Measurements from ENCODE around the gene IGSF9B.

IGSF9B gene

GRCh38 chr11:133921026-133921425 is 35.7 kb downstream of the IGSF9B start:
- no peak for DNase-seq (ENCODE audit: low spot score)

GRCh38 chr11:133920109-133920990 is 36.4 kb downstream of the IGSF9B start:
- DNase-seq (ENCODE audit: low spot score), result no peak

- DNase-seq (ENCODE audit: low spot score), result no peak
These were observed 37.2 kb downstream of the IGSF9B start for GRCh38 chr11:133919330-133920108.

- DNase-seq (ENCODE audit: low spot score), result no peak
These were observed 38.0 kb downstream of the IGSF9B start for GRCh38 chr11:133918608-133919260.

GRCh38 chr11:133917921-133918607 is 38.7 kb downstream of the IGSF9B start:
- no peak for DNase-seq (ENCODE audit: low spot score)

- no peak for DNase-seq (ENCODE audit: low spot score)
These were observed 39.9 kb downstream of the IGSF9B start for GRCh38 chr11:133916784-133917440.

GRCh38 chr11:133913761-133914160 is 43.0 kb downstream of the IGSF9B start:
- DNase-seq (ENCODE audit: low spot score), result no peak

GRCh38 chr11:133911171-133911570 is 45.6 kb downstream of the IGSF9B start:
- no peak for DNase-seq (ENCODE audit: low spot score)

GRCh38 chr11:133910101-133910500 is 46.7 kb downstream of the IGSF9B start:
- DNase-seq (ENCODE audit: low spot score), result no peak

- DNase-seq (ENCODE audit: low spot score), result no peak
These were observed 47.9 kb downstream of the IGSF9B start for GRCh38 chr11:133908827-133909226.

GRCh38 chr11:133907841-133908241 is 48.9 kb downstream of the IGSF9B start:
- no peak for DNase-seq (ENCODE audit: low spot score)

- no peak for DNase-seq (ENCODE audit: low spot score)
These were observed 49.6 kb downstream of the IGSF9B start for GRCh38 chr11:133907216-133907615.

- DNase-seq (ENCODE audit: low spot score), result no peak
These were observed 50.0 kb downstream of the IGSF9B start for GRCh38 chr11:133906746-133907145.

- DNase-seq (ENCODE audit: low spot score), result no peak
These were observed 50.5 kb downstream of the IGSF9B start for GRCh38 chr11:133906241-133906640.

- DNase-seq (ENCODE audit: low spot score), result no peak
These were observed 51.1 kb downstream of the IGSF9B start for GRCh38 chr11:133905677-133906156.

GRCh38 chr11:133904818-133905515 is 51.8 kb downstream of the IGSF9B start:
- no peak for DNase-seq (ENCODE audit: low spot score)

GRCh38 chr11:133903875-133904817 is 52.6 kb downstream of the IGSF9B start:
- no peak for DNase-seq (ENCODE audit: low spot score)

GRCh38 chr11:133903056-133903455 is 53.7 kb downstream of the IGSF9B start:
- no peak for DNase-seq (ENCODE audit: low spot score)

GRCh38 chr11:133902506-133902905 is 54.3 kb downstream of the IGSF9B start:
- DNase-seq (ENCODE audit: low spot score), result no peak

GRCh38 chr11:133901999-133902398 is 54.8 kb downstream of the IGSF9B start:
- no peak for DNase-seq (ENCODE audit: low spot score)
